Measurements from ENCODE around the gene CX3CR1. TPM values are rescaled to one million over a fixed set of nuclear protein-coding genes. Genes with fewer than 3 reads are reported as not detected.

Gene CX3CR1
- total and polyA plus RNA-seq, 4 donors, result 0.18 to 6.5 (median 0.72) TPM

- H3K27ac ChIP-seq (ENCODE audit: low read depth in 1 of 2, low read length in 2 of 2), result no peak overlapping the region
- no peak for ATAC-seq (ENCODE audit: low FRiP score)
- intact Hi-C loops (cut with DNase I), result no loop called here
- no peaks in the 10 kb centered on the region for H3K27me3 ChIP-seq (ENCODE audit: control insufficient read depth in 1 of 2, insufficient read depth in 2 of 2, low read length in 1 of 2)
- no peaks in the 10 kb centered on the region for H3K36me3 ChIP-seq (ENCODE audit: control insufficient read depth in 1 of 2, insufficient read depth in 2 of 2, low read length in 1 of 2)
- H3K4me1 ChIP-seq (ENCODE audit: control insufficient read depth in 1 of 2, insufficient read depth in 2 of 2, low read length in 2 of 2), result no peaks in the 10 kb centered on the region
- DNase-seq, result no peak
- no peaks in the 10 kb centered on the region for H3K9me3 ChIP-seq (ENCODE audit: control insufficient read depth, low read length)
- H3K4me3 ChIP-seq (ENCODE audit: low read length in 2 of 2), result no peak overlapping the region
- 83 to 94% methylated on average over 3 of the region's 3 CpGs for WGBS, 2 donors
These were observed 3.8 kb downstream of the CX3CR1 start for GRCh38 chr3:39275963-39276593.

DNA sequence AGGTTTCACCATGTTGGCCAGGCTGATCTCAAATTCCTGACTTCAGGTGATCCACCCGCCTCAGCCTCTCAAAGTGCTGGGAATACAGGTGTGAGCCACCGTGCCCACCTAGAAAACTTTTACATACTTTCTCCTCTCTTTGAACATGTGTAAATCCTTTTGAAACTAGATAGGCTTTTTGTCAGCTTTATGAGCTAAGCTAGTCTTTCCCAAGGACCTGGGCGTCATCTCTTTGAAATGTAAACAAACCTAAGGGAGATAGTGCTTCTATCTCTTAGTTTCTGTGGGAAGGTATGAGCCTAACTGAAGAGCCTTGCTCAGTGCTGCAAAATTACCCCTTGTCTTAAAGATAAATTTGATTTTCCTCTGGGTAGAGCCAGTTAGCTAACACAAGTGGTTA is 4.8 kb downstream of the CX3CR1 start:
- Histone ChIP-seq H3K9me3 (ENCODE audit: control insufficient read depth, low read length) (no peaks in the 10 kb centered on the region), H3K27me3 (ENCODE audit: control insufficient read depth in 1 of 2, insufficient read depth in 2 of 2, low read length in 1 of 2) (no peaks in the 10 kb centered on the region), H3K36me3 (ENCODE audit: control insufficient read depth in 1 of 2, insufficient read depth in 2 of 2, low read length in 1 of 2) (no peaks in the 10 kb centered on the region), H3K4me3 (ENCODE audit: low read length in 2 of 2) (no peak overlapping the region), H3K4me1 (ENCODE audit: control insufficient read depth in 1 of 2, insufficient read depth in 2 of 2, low read length in 2 of 2) (no peaks in the 10 kb centered on the region), H3K27ac (ENCODE audit: low read depth in 1 of 2, low read length in 2 of 2) (no peak overlapping the region)
- 84 to 91% methylated on average over 3 of the region's 3 CpGs for WGBS, 2 donors
- ATAC-seq (ENCODE audit: low FRiP score), result no peak
- intact Hi-C loops (cut with DNase I), result no loop called here
- no peak for DNase-seq

- WGBS, 2 donors, result 50 to 56% methylated on average over 3 of the region's 3 CpGs
- ATAC-seq (ENCODE audit: low FRiP score), result no peak
These were observed 6.7 kb downstream of the CX3CR1 start for GRCh38 chr3:39273119-39273518.

DNA sequence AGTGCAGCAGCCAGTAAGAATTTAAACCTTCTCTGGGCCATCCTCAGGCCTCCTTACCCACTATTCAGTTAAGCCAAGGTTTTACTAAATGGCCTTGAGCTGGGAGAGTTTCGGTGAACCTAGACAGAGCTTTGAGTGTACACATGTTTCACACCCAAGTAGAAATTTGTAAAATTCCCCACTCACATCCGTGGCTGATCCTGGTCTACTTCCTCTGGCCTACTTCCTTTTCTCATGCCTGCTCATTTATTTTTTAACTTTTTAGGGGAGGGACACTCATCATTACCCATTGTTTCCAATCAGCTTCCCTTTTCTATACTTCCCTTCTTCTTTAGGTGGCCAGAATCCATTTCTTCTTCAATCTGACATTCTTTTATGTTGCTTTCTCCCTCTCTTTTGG is 7.6 kb downstream of the CX3CR1 start:
- Histone ChIP-seq H3K4me1 (ENCODE audit: control insufficient read depth in 1 of 2, insufficient read depth in 2 of 2, low read length in 2 of 2) (no peaks in the 10 kb centered on the region), H3K27me3 (ENCODE audit: control insufficient read depth in 1 of 2, insufficient read depth in 2 of 2, low read length in 1 of 2) (no peaks in the 10 kb centered on the region), H3K9me3 (ENCODE audit: control insufficient read depth, low read length) (no peaks in the 10 kb centered on the region), H3K36me3 (ENCODE audit: control insufficient read depth in 1 of 2, insufficient read depth in 2 of 2, low read length in 1 of 2) (no peaks in the 10 kb centered on the region), H3K27ac (ENCODE audit: low read depth in 1 of 2, low read length in 2 of 2) (no peak overlapping the region), H3K4me3 (ENCODE audit: low read length in 2 of 2) (no peak overlapping the region)
- DNase-seq (no peak), ATAC-seq (ENCODE audit: low FRiP score) (no peak)
- intact Hi-C loops (cut with DNase I), result no loop called here
- 76% methylated on average over 2 of the region's 2 CpGs for WGBS, 2 donors

More at GRCh38 chr3:39273119-39273518, 6.7 kb downstream of the CX3CR1 start:
- Histone ChIP-seq H3K4me3 (ENCODE audit: low read length in 2 of 2) (no peak overlapping the region), H3K27ac (ENCODE audit: low read depth in 1 of 2, low read length in 2 of 2) (no peak overlapping the region), H3K4me1 (ENCODE audit: control insufficient read depth in 1 of 2, insufficient read depth in 2 of 2, low read length in 2 of 2) (no peaks in the 10 kb centered on the region), H3K36me3 (ENCODE audit: control insufficient read depth in 1 of 2, insufficient read depth in 2 of 2, low read length in 1 of 2) (no peaks in the 10 kb centered on the region), H3K27me3 (ENCODE audit: control insufficient read depth in 1 of 2, insufficient read depth in 2 of 2, low read length in 1 of 2) (no peaks in the 10 kb centered on the region), H3K9me3 (ENCODE audit: control insufficient read depth, low read length) (no peaks in the 10 kb centered on the region)
- intact Hi-C loops (cut with DNase I), result no loop called here
- no peak for DNase-seq

DNA sequence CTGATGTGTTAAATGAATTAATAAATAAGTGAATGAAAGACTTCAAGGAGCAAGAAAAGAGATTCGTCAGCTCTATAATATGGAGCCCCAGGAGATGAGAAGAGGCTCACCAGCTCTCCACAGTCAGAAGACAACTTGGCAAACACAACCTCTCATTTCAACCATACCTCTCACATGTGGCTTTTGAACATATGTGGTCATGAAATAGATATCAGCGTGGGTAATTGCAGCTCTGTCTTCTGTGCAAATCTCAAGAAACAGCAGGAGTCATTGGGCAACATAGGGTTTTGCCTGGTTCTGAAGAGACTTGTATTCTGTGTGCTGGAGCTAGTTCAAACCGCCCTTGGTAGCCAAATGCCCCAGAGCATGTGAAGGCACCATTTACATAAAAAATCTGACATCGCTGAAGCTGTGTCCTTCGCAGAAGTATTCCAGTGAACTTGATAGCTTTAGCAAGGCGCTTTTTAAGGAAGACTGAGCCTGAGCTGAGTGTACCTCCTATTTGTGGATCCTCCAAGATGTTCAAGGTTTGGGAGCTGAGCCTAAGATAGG is 8.4 kb downstream of the CX3CR1 start:
- Histone ChIP-seq H3K36me3 (ENCODE audit: control insufficient read depth in 1 of 2, insufficient read depth in 2 of 2, low read length in 1 of 2) (no peaks in the 10 kb centered on the region), H3K27me3 (ENCODE audit: control insufficient read depth in 1 of 2, insufficient read depth in 2 of 2, low read length in 1 of 2) (no peaks in the 10 kb centered on the region), H3K4me1 (ENCODE audit: control insufficient read depth in 1 of 2, insufficient read depth in 2 of 2, low read length in 2 of 2) (no peaks in the 10 kb centered on the region), H3K9me3 (ENCODE audit: control insufficient read depth, low read length) (no peaks in the 10 kb centered on the region), H3K4me3 (ENCODE audit: low read length in 2 of 2) (no peak overlapping the region), H3K27ac (ENCODE audit: low read depth in 1 of 2, low read length in 2 of 2) (no peak overlapping the region)
- ATAC-seq (ENCODE audit: low FRiP score) (no peak), DNase-seq (no peak)
- intact Hi-C loops (cut with DNase I), result no loop called here
- WGBS, 2 donors, result 93 to 94% methylated on average over 6 of the region's 6 CpGs

DNA sequence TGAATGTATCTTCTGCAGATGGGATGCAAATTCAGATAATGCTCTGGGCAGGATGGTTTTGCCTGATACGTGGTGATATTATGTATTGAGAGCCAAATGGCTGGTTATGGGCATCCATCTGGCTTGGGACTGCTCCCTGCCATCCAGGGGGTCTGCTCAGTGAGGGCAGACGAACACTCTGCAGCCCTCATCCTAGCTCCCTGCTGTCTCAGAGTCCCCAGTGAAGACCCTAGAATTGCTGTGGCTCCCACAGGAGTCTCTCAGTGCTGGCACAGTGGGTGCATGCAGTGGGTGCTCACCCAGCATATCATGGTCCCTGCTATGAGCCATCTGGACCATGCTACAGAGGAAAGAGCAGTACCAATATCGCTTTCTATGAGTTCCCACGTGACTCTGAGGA is 10.3 kb downstream of the CX3CR1 start:
- DNase-seq (no peak), ATAC-seq (ENCODE audit: low FRiP score) (no peak)
- Histone ChIP-seq H3K27me3 (ENCODE audit: control insufficient read depth in 1 of 2, insufficient read depth in 2 of 2, low read length in 1 of 2) (no peaks in the 10 kb centered on the region), H3K4me3 (ENCODE audit: low read length in 2 of 2) (no peak overlapping the region), H3K27ac (ENCODE audit: low read depth in 1 of 2, low read length in 2 of 2) (no peak overlapping the region), H3K4me1 (ENCODE audit: control insufficient read depth in 1 of 2, insufficient read depth in 2 of 2, low read length in 2 of 2) (no peaks in the 10 kb centered on the region), H3K36me3 (ENCODE audit: control insufficient read depth in 1 of 2, insufficient read depth in 2 of 2, low read length in 1 of 2) (no peaks in the 10 kb centered on the region), H3K9me3 (ENCODE audit: control insufficient read depth, low read length) (no peaks in the 10 kb centered on the region)
- WGBS, 2 donors, result 87 to 92% methylated on average over 4 of the region's 4 CpGs
- intact Hi-C loops (cut with DNase I), result no loop called here

- ATAC-seq (ENCODE audit: low FRiP score), result no peak
- Histone ChIP-seq H3K4me3 (ENCODE audit: low read length in 2 of 2) (no peak overlapping the region), H3K9me3 (ENCODE audit: control insufficient read depth, low read length) (no peaks in the 10 kb centered on the region), H3K4me1 (ENCODE audit: control insufficient read depth in 1 of 2, insufficient read depth in 2 of 2, low read length in 2 of 2) (no peaks in the 10 kb centered on the region), H3K27me3 (ENCODE audit: control insufficient read depth in 1 of 2, insufficient read depth in 2 of 2, low read length in 1 of 2) (no peaks in the 10 kb centered on the region), H3K36me3 (ENCODE audit: control insufficient read depth in 1 of 2, insufficient read depth in 2 of 2, low read length in 1 of 2) (no peaks in the 10 kb centered on the region), H3K27ac (ENCODE audit: low read depth in 1 of 2, low read length in 2 of 2) (no peak overlapping the region)
- no peak for DNase-seq
- WGBS, 2 donors, result 49% methylated on average over 7 of the region's 7 CpGs
- intact Hi-C loops (cut with DNase I), result no loop called here
These were observed 11.3 kb downstream of the CX3CR1 start for GRCh38 chr3:39268549-39268900.

- Histone ChIP-seq H3K9me3 (ENCODE audit: control insufficient read depth, low read length) (no peaks in the 10 kb centered on the region), H3K4me1 (ENCODE audit: control insufficient read depth in 1 of 2, insufficient read depth in 2 of 2, low read length in 2 of 2) (no peaks in the 10 kb centered on the region), H3K36me3 (ENCODE audit: control insufficient read depth in 1 of 2, insufficient read depth in 2 of 2, low read length in 1 of 2) (no peaks in the 10 kb centered on the region), H3K4me3 (ENCODE audit: low read length in 2 of 2) (no peak overlapping the region), H3K27me3 (ENCODE audit: control insufficient read depth in 1 of 2, insufficient read depth in 2 of 2, low read length in 1 of 2) (no peaks in the 10 kb centered on the region), H3K27ac (ENCODE audit: low read depth in 1 of 2, low read length in 2 of 2) (no peak overlapping the region)
- DNase-seq (no peak), ATAC-seq (ENCODE audit: low FRiP score) (no peak)
- intact Hi-C loops (cut with DNase I), result no loop called here
- WGBS, 2 donors, result 75 to 77% methylated on average over 15 of the region's 15 CpGs
These were observed 11.9 kb downstream of the CX3CR1 start for GRCh38 chr3:39267631-39268548.

- no peak overlapping the region for H3K27ac ChIP-seq (ENCODE audit: low read depth in 1 of 2, low read length in 2 of 2)
- no peaks in the 10 kb centered on the region for H3K4me1 ChIP-seq (ENCODE audit: control insufficient read depth in 1 of 2, insufficient read depth in 2 of 2, low read length in 2 of 2)
- no peak for DNase-seq
- no peak for ATAC-seq (ENCODE audit: low FRiP score)
- 86 to 89% methylated on average over 3 of the region's 3 CpGs for WGBS, 2 donors
- H3K27me3 ChIP-seq (ENCODE audit: control insufficient read depth in 1 of 2, insufficient read depth in 2 of 2, low read length in 1 of 2), result no peaks in the 10 kb centered on the region
- intact Hi-C loops (cut with DNase I), result no loop called here
- no peaks in the 10 kb centered on the region for H3K9me3 ChIP-seq (ENCODE audit: control insufficient read depth, low read length)
- no peaks in the 10 kb centered on the region for H3K36me3 ChIP-seq (ENCODE audit: control insufficient read depth in 1 of 2, insufficient read depth in 2 of 2, low read length in 1 of 2)
- H3K4me3 ChIP-seq (ENCODE audit: low read length in 2 of 2), result no peak overlapping the region
These were observed 15.8 kb downstream of the CX3CR1 start for GRCh38 chr3:39264053-39264452.
